A549 (cell line): ENCODE data around the gene TBC1D1. TPM values are rescaled to one million over a fixed set of nuclear protein-coding genes. Genes with fewer than 3 reads are reported as not detected.

ENCODE experiments used
- ATAC-seq, 2 experiments: fragments of 200-7000 bp in 1 of 2; fragments of >200 bp in 1 of 2; cut with Nextera tagmentation in 1 of 2; cut with Tn5 transposase in 1 of 2; 3 replicates each; pipeline versions ENCODE4 v1.8.0 to v1.9.1; 2018 to 2020; ENCODE audit warnings: mild to moderate bottlenecking in 1 of 2, moderate library complexity in 1 of 2
- CTCF ChIA-PET: fragments of 300-600 bp; sonication (Branson Sonifier 250); formaldehyde crosslinking; extraction: SDS; loops from one replicate; lab custom pipeline; 2021; ENCODE audit warnings: antibody characterized with exemption, inconsistent platforms; lab: Yijun Ruan, JAX
- POLR2A ChIA-PET: fragments of 350-600 bp; formaldehyde crosslinking; extraction: SDS; loops from one replicate; lab custom pipeline; 2021; ENCODE audit warnings: antibody characterized with exemption, inconsistent platforms; lab: Yijun Ruan, JAX
- DNase-seq, 2 experiments: peaks; one replicate each; pipeline versions ENCODE4 v3.0.0 to v3.0.0-alpha.2; 2011 to 2016; ENCODE audit warnings: low read depth in 1 of 2, low spot score in 1 of 2
- FAIRE-seq: peaks from 2 replicates; lab custom pipeline; 2011; peaks lifted over from hg19 to GRCh38; lab: Jason Lieb, UNC
- H3K27ac ChIP-seq, 2 experiments: fragments of >200 bp; sonication (Bioruptor Twin); formaldehyde crosslinking; 3 replicates each; pipeline ENCODE4 v1.5.1; 2016 to 2017
- H3K4me1 ChIP-seq: fragments of >200 bp; sonication (Bioruptor Twin); formaldehyde crosslinking; 3 replicates; pipeline ENCODE4 v1.6.1; 2016
- H3K4me2 ChIP-seq: fragments of >200 bp; sonication (Bioruptor Twin); formaldehyde crosslinking; 3 replicates; pipeline ENCODE4 v1.6.1; 2016
- H3K4me3 ChIP-seq: fragments of >200 bp; sonication (Bioruptor Twin); formaldehyde crosslinking; 3 replicates; pipeline ENCODE4 v1.5.1; 2016
- H3K9me3 ChIP-seq: fragments of >200 bp; sonication (Bioruptor Twin); formaldehyde crosslinking; 3 replicates; pipeline ENCODE4 v1.6.1; 2016
- BHLHE40 ChIP-seq: IDR thresholded peaks from 2 replicates; pipeline ENCODE4 v1.6.1; 2012; ENCODE audit warnings: low read depth, low read length, inconsistent platforms
- CBX2 ChIP-seq: fragments of 200-600 bp; sonication (generic); IDR thresholded peaks from 2 replicates; pipeline ENCODE4 v1.6.1; 2016; ENCODE audit warnings: low read depth, mild to moderate bottlenecking, borderline replicate concordance
- CEBPB ChIP-seq, 2 experiments: fragments of >200 bp in 1 of 2; sonication (Bioruptor Twin) in 1 of 2; formaldehyde crosslinking in 1 of 2; IDR thresholded peaks; 2 replicates each; pipeline ENCODE4 v1.6.1; 2012 to 2016
- EHF ChIP-seq: fragments of 250-450 bp; sonication (Bioruptor Pico); IDR thresholded peaks from 2 replicates; pipeline ENCODE4 v1.5.0; 2020; ENCODE audit warnings: mild to moderate bottlenecking
- EP300 ChIP-seq, 2 experiments: fragments of >200 bp; sonication (Bioruptor Twin); formaldehyde crosslinking; IDR thresholded peaks; 2 replicates in 1 of 2; 3 replicates in 1 of 2; pipeline ENCODE4 v1.6.1; 2016 to 2017
- FOSB ChIP-seq: fragments of 250-450 bp; sonication (Bioruptor Pico); IDR thresholded peaks from 2 replicates; pipeline ENCODE4 v1.5.0; 2020; ENCODE audit warnings: mild to moderate bottlenecking, moderate library complexity
- FOSL2 ChIP-seq, 2 experiments: fragments of 450-650 bp in 1 of 2; fragments of >200 bp in 1 of 2; sonication (Bioruptor Twin) in 1 of 2; formaldehyde crosslinking; IDR thresholded peaks; 2 replicates each; pipeline versions ENCODE4 v1.5.0 to v1.6.1; 2016 to 2020; ENCODE audit warnings: mild to moderate bottlenecking in 1 of 2, moderate library complexity in 1 of 2
- FOXS1 ChIP-seq: fragments of 250-450 bp; sonication (Bioruptor Pico); IDR thresholded peaks from 2 replicates; pipeline ENCODE4 v1.5.0; 2020; ENCODE audit warnings: mild to moderate bottlenecking, moderate library complexity
- JUNB ChIP-seq: fragments of >200 bp; sonication (Bioruptor Twin); formaldehyde crosslinking; IDR thresholded peaks from 2 replicates; pipeline ENCODE4 v1.6.1; 2016
- MAFK ChIP-seq: fragments of 450-650 bp; IDR thresholded peaks from 2 replicates; pipeline ENCODE4 v1.6.1; 2014; ENCODE audit not compliant: partially characterized antibody
- NFE2L2 ChIP-seq: fragments of 150-350 bp; conservative IDR thresholded peaks from 2 replicates; pipeline ENCODE4 v1.6.1; 2014; ENCODE audit warnings: low read length
- NR3C1 ChIP-seq: fragments of >200 bp; sonication (Bioruptor Twin); formaldehyde crosslinking; IDR thresholded peaks from 3 replicates; pipeline ENCODE4 v1.6.1; 2017
- POLR2A ChIP-seq: IDR thresholded peaks from 2 replicates; pipeline ENCODE4 v1.6.1; 2012; ENCODE audit warnings: mild to moderate bottlenecking, low read length
- POLR2AphosphoS2 ChIP-seq: conservative IDR thresholded peaks from 2 replicates; pipeline ENCODE4 v1.6.1; 2012; ENCODE audit warnings: low read length, improper control_type of control experiment, inconsistent platforms
- RAD21 ChIP-seq, 2 experiments: fragments of >200 bp in 1 of 2; sonication (Bioruptor Twin) in 1 of 2; formaldehyde crosslinking in 1 of 2; IDR thresholded peaks in 1 of 2; conservative IDR thresholded peaks in 1 of 2; 2 replicates in 1 of 2; 3 replicates in 1 of 2; pipeline ENCODE4 v1.6.1; 2012 to 2018; ENCODE audit warnings: inconsistent platforms in 1 of 2
- RARB ChIP-seq: fragments of 250-450 bp; sonication (Bioruptor Pico); IDR thresholded peaks from 2 replicates; pipeline ENCODE4 v1.8.0; 2021; ENCODE audit warnings: mild to moderate bottlenecking, moderate library complexity
- RCOR1 ChIP-seq: fragments of 150-350 bp; IDR thresholded peaks from 2 replicates; pipeline ENCODE4 v1.6.1; 2014; ENCODE audit warnings: antibody characterized with exemption, low read length, low read depth
- RNF2 ChIP-seq: fragments of 200-600 bp; sonication (generic); IDR thresholded peaks from 2 replicates; pipeline ENCODE4 v1.6.1; 2016; ENCODE audit warnings: low read depth, mild to moderate bottlenecking, antibody characterized with exemption, moderate library complexity, borderline replicate concordance
- SMC3 ChIP-seq: fragments of >200 bp; sonication (Bioruptor Twin); formaldehyde crosslinking; IDR thresholded peaks from 3 replicates; pipeline ENCODE4 v1.6.1; 2018; ENCODE audit warnings: inconsistent platforms
- TFCP2L1 ChIP-seq: fragments of 250-450 bp; sonication (Bioruptor Pico); IDR thresholded peaks from 2 replicates; pipeline ENCODE4 v1.5.0; 2021; ENCODE audit warnings: mild to moderate bottlenecking
- TP53 ChIP-seq: fragments of 250-450 bp; sonication (Bioruptor Pico); IDR thresholded peaks from 2 replicates; pipeline ENCODE4 v1.5.0; 2021; ENCODE audit warnings: mild to moderate bottlenecking, moderate library complexity
- ZC3H11A ChIP-seq: fragments of 450-650 bp; IDR thresholded peaks from 2 replicates; pipeline ENCODE4 v1.6.1; 2014; ENCODE audit warnings: antibody characterized with exemption, mild to moderate bottlenecking
- WGBS: methylation state at CpG from one replicate; pipeline ENCODE4 v1.1.6; 2017; ENCODE audit errors: missing lambda C conversion rate; 5-methylcytosine and 5-hydroxymethylcytosine counted together
- polyA plus RNA-seq, 4 experiments: library from polyadenylated mRNA; depleted of rRNA in 3 of 4; stranded (reverse); fragments of >200 nt; fragmentation: RNase III in 1 of 4; extraction: RNeasy Plus Mini Kit Qiagen cat#74134 plus additional on column Dnase treatment in 1 of 4; gene quantifications; 2 replicates in 3 of 4; 3 replicates in 1 of 4; pipeline ENCODE4 v1.2.3, GENCODE V29; 2011 to 2017
- TF ChIP-seq, protein P1 (sequence below): fragments of >200 bp; sonication (Bioruptor Twin); formaldehyde crosslinking; IDR thresholded peaks from 3 replicates; pipeline ENCODE4 v1.5.1; 2016
- TF ChIP-seq, protein P2 (sequence below): fragments of 250-450 bp; sonication (Bioruptor Pico); IDR thresholded peaks from 2 replicates; pipeline ENCODE4 v1.5.0; 2021; ENCODE audit warnings: mild to moderate bottlenecking, moderate library complexity, borderline replicate concordance
- TF ChIP-seq, protein P3 (sequence below): fragments of >200 bp; sonication (Bioruptor Twin); formaldehyde crosslinking; IDR thresholded peaks from 2 replicates; pipeline ENCODE4 v1.6.1; 2016
- TF ChIP-seq, protein P4 (sequence below): fragments of 450-650 bp; IDR thresholded peaks from 2 replicates; pipeline ENCODE4 v1.6.1; 2014; ENCODE audit warnings: antibody characterized with exemption

Gene TBC1D1
- polyA plus RNA-seq, 2 of the 4 experiments (the other 2 are of a cell fraction): 26.5 to 28.5 TPM

DNA sequence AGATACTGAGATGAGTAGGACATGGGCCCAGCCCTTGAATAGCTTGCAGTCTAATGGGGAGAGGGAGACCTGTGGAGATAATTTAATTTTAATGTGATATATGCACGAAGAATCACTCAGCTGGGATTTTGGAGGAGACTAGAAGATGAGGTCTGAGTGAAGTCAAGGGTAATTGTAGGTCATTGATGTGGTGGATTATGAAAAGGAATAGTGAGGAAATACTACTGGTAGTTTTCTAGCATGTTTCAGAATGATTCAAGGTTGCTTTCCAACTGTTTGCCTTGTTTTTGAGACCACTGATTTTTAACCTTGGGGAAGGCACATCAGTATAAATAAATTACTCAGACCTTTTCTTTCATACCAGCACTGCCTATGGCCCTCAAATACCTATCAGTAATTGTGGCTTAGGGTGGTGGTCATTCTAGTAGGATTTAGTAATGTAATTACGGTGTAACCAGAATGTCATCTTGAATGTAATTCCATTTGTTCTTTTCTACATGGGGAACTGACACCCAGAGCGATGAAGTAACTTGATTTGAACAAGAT, 94.9 kb downstream of the TBC1D1 start:
- no peaks in the 10 kb centered on the region for H3K9me3 ChIP-seq
- 88% methylated on average over 3 of the region's 3 CpGs for WGBS
- TF ChIP-seq RARB (CRISPR knock-in tag) (no peak), JUNB (no peak), CBX2 (no peak), NR3C1 (no peak), POLR2AphosphoS2 (no peak), POLR2A (no peak), TFCP2L1 (CRISPR knock-in tag) (no peak), CEBPB (IDR thresholded peaks at IDR 0.05) (no peak), ZC3H11A (no peak), RCOR1 (no peak), FOSB (CRISPR knock-in tag) (no peak), EHF (CRISPR knock-in tag) (no peak), RNF2 (no peak)
- TF ChIP-seq, protein P1, sequence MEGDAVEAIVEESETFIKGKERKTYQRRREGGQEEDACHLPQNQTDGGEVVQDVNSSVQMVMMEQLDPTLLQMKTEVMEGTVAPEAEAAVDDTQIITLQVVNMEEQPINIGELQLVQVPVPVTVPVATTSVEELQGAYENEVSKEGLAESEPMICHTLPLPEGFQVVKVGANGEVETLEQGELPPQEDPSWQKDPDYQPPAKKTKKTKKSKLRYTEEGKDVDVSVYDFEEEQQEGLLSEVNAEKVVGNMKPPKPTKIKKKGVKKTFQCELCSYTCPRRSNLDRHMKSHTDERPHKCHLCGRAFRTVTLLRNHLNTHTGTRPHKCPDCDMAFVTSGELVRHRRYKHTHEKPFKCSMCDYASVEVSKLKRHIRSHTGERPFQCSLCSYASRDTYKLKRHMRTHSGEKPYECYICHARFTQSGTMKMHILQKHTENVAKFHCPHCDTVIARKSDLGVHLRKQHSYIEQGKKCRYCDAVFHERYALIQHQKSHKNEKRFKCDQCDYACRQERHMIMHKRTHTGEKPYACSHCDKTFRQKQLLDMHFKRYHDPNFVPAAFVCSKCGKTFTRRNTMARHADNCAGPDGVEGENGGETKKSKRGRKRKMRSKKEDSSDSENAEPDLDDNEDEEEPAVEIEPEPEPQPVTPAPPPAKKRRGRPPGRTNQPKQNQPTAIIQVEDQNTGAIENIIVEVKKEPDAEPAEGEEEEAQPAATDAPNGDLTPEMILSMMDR: no peak
- TF ChIP-seq, protein P2, sequence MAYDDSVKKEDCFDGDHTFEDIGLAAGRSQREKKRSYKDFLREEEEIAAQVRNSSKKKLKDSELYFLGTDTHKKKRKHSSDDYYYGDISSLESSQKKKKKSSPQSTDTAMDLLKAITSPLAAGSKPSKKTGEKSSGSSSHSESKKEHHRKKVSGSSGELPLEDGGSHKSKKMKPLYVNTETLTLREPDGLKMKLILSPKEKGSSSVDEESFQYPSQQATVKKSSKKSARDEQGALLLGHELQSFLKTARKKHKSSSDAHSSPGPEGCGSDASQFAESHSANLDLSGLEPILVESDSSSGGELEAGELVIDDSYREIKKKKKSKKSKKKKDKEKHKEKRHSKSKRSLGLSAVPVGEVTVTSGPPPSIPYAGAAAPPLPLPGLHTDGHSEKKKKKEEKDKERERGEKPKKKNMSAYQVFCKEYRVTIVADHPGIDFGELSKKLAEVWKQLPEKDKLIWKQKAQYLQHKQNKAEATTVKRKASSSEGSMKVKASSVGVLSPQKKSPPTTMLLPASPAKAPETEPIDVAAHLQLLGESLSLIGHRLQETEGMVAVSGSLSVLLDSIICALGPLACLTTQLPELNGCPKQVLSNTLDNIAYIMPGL (CRISPR knock-in tag): no peak
- no peak for ATAC-seq
- no peak overlapping the region for H3K4me2 ChIP-seq
- DNase-seq: no peak
- ChIA-PET CTCF (no interaction called here), POLR2A (no interaction called here)
- FAIRE-seq: no peak
- H3K4me1 ChIP-seq: peaks cover 10% of the 10 kb centered on the region; the same call in 2 of the 3 replicates
- no peak overlapping the region for H3K4me3 ChIP-seq
- no peak overlapping the region for H3K27ac ChIP-seq

DNA sequence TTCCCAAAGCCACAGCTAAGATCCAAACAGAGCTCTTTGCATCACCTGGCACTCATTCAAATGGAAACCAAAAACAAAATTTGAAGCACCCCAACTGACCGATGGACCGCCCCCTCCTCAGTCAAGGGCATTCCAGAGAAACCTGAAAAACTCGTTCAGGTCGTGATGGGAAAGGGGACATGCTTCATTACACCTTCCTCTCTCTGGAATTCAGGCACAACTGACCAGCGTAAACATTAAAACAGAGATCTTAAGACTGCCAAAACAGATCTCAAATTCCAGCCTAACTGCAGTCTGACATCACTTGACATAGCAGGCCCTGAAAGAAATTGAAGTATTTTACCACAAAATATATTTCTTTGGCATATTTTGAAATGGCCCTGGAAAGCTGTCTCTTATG, 97.8 kb downstream of the TBC1D1 start:
- no peaks in the 10 kb centered on the region for H3K9me3 ChIP-seq
- ChIA-PET CTCF (no interaction called here), POLR2A (no interaction called here)
- TF ChIP-seq ZC3H11A: no peak
- TF ChIP-seq RAD21 (conservative IDR thresholded peaks at IDR 0.05 in 1 of 2, IDR thresholded peaks at IDR 0.05 in 1 of 2): no peak
- no peak for TF ChIP-seq RARB (CRISPR knock-in tag)
- TF ChIP-seq, all 56 proteins: peak for 0
- DNase-seq: no peak
- H3K4me3 ChIP-seq: no peak overlapping the region
- FAIRE-seq: no peak
- H3K4me2 ChIP-seq: no peak overlapping the region
- WGBS: 91% methylated on average over 5 of the region's 5 CpGs
- no peak overlapping the region for H3K27ac ChIP-seq
- H3K4me1 ChIP-seq: no peaks in the 10 kb centered on the region
- no peak for ATAC-seq

DNA sequence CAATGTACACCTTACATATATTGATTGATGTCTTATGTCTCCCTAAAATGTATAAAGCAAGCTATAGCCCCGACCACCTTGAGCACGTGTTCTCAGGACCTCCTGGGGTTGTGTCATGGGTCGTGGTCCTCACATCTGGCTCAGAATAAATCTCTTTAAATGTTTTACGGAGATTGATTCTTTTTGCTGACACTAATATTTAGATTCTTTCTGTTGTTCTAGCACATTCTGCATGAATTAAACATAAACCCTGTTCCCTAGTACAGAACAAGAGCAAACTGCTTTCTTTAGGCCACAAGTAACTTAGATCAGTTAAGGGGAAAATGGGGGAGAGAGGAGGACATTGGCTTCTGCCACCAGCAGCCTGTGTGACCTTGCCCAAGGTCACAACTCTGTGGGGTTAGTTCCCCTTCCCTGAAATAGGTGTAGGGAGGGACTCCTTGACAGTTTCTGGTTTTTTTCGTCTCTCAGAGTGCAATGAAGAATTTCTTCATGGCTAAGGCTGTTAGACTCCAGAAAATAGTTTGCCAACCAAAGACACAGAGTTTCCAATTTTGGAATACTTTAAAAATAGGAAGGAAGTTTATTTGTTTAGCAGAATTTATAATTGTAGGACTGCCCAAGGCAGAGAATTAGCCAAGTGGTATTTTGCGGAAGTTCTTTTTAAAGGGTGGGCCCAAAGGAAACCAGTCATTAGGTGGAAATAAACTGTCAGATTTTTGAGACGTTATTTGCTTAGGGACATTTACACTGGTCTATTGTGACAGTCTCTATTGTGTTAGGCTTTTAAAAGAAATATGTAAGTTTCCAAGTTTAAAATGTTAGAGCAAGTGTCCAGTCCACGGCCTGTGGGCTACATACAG, 98.7 kb downstream of the TBC1D1 start:
- ATAC-seq (no peak), DNase-seq (no peak), FAIRE-seq (no peak)
- POLR2A ChIA-PET: no interaction called here
- no peak overlapping the region for H3K27ac ChIP-seq
- no peaks in the 10 kb centered on the region for H3K9me3 ChIP-seq
- H3K4me1 ChIP-seq: no peaks in the 10 kb centered on the region
- 89% methylated on average over 8 of the region's 8 CpGs for WGBS
- H3K4me3 ChIP-seq: no peak overlapping the region
- CTCF ChIA-PET: no interaction called here
- TF ChIP-seq RARB (CRISPR knock-in tag) (no peak), FOXS1 (CRISPR knock-in tag) (no peak), EP300 (IDR thresholded peaks at IDR 0.05) (no peak), JUNB (no peak), BHLHE40 (no peak), CBX2 (no peak), NFE2L2 (no peak), TP53 (CRISPR knock-in tag) (no peak), POLR2A (no peak), FOSL2 (IDR thresholded peaks at IDR 0.05) (no peak), FOSL2 (CRISPR knock-in tag; IDR thresholded peaks at IDR 0.05) (no peak), MAFK (no peak), SMC3 (no peak)
- TF ChIP-seq, protein P3, sequence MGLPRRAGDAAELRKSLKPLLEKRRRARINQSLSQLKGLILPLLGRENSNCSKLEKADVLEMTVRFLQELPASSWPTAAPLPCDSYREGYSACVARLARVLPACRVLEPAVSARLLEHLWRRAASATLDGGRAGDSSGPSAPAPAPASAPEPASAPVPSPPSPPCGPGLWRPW: no peak
- TF ChIP-seq, protein P4, sequence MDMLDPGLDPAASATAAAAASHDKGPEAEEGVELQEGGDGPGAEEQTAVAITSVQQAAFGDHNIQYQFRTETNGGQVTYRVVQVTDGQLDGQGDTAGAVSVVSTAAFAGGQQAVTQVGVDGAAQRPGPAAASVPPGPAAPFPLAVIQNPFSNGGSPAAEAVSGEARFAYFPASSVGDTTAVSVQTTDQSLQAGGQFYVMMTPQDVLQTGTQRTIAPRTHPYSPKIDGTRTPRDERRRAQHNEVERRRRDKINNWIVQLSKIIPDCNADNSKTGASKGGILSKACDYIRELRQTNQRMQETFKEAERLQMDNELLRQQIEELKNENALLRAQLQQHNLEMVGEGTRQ: no peak
- H3K4me2 ChIP-seq: no peak overlapping the region
